Measurements from ENCODE around the gene AFF3. TPM values are rescaled to one million over a fixed set of nuclear protein-coding genes. Genes with fewer than 3 reads are reported as not detected.

The AFF3 gene
- total RNA-seq, 2 experiments from 2014 or later: 3.1 to 3.5 TPM

GRCh38 chr2:99689145-99689742 is 453.1 kb downstream of the AFF3 start:
- DNase-seq: no peak
- CTCF ChIA-PET: no interaction called here
- intact Hi-C loops (cut with micrococcal nuclease): no loop called here
- Mint-ChIP-seq H3K4me1 (ENCODE audit: low read depth) (no peaks in the 10 kb centered on the region), H3K4me3 (no peak overlapping the region), H3K27me3 (no peaks in the 10 kb centered on the region), H3K27ac (no peak overlapping the region), H3K36me3 (ENCODE audit: low read depth) (no peaks in the 10 kb centered on the region), H3K9me3 (no peaks in the 10 kb centered on the region)
- no peak for ATAC-seq
- no peak for TF ChIP-seq CTCF (IDR thresholded peaks at IDR 0.05)
- POLR2A ChIA-PET: no interaction called here

GRCh38 chr2:99688699-99689098 is 453.7 kb downstream of the AFF3 start:
- intact Hi-C loops (cut with micrococcal nuclease): no loop called here
- CTCF ChIA-PET: no interaction called here

GRCh38 chr2:99682275-99683060 is 459.9 kb downstream of the AFF3 start:
- CTCF ChIA-PET: no interaction called here
- Mint-ChIP-seq H3K4me1 (ENCODE audit: low read depth) (no peaks in the 10 kb centered on the region), H3K27me3 (no peaks in the 10 kb centered on the region), H3K36me3 (ENCODE audit: low read depth) (no peaks in the 10 kb centered on the region), H3K9me3 (no peaks in the 10 kb centered on the region), H3K4me3 (no peak overlapping the region), H3K27ac (no peak overlapping the region)
- no peak for TF ChIP-seq CTCF (IDR thresholded peaks at IDR 0.05)
- DNase-seq (no peak), ATAC-seq (no peak)
- intact Hi-C loops (cut with micrococcal nuclease): no loop called here
- POLR2A ChIA-PET: no interaction called here

More at GRCh38 chr2:99688699-99689098, 453.7 kb downstream of the AFF3 start:
- Mint-ChIP-seq H3K4me1 (ENCODE audit: low read depth) (no peaks in the 10 kb centered on the region), H3K27ac (no peak overlapping the region), H3K36me3 (ENCODE audit: low read depth) (no peaks in the 10 kb centered on the region), H3K9me3 (no peaks in the 10 kb centered on the region), H3K4me3 (no peak overlapping the region), H3K27me3 (no peaks in the 10 kb centered on the region)
- ATAC-seq (no peak), DNase-seq (no peak)
- POLR2A ChIA-PET: no interaction called here
- TF ChIP-seq CTCF (IDR thresholded peaks at IDR 0.05): no peak

GRCh38 chr2:99680946-99681345 is 461.4 kb downstream of the AFF3 start:
- ChIA-PET CTCF (interaction anchor here (0.7 to 0.9 kb wide), 2 partner anchors 16 to 67 kb away, joined by 3 to 5 read pairs; no protein-coding TSS in a partner anchor), POLR2A (no interaction called here)
- intact Hi-C loops (cut with micrococcal nuclease): no loop called here
- no peak for TF ChIP-seq CTCF (IDR thresholded peaks at IDR 0.05)
- Mint-ChIP-seq H3K27me3 (no peaks in the 10 kb centered on the region), H3K36me3 (ENCODE audit: low read depth) (no peaks in the 10 kb centered on the region), H3K4me1 (ENCODE audit: low read depth) (no peaks in the 10 kb centered on the region), H3K27ac (no peak overlapping the region), H3K9me3 (no peaks in the 10 kb centered on the region), H3K4me3 (no peak overlapping the region)
- DNase-seq: no peak
- ATAC-seq: no peak

- ChIA-PET POLR2A (no interaction called here), CTCF (no interaction called here)
- intact Hi-C loops (cut with micrococcal nuclease): no loop called here
These were observed 462.9 kb downstream of the AFF3 start for GRCh38 chr2:99679518-99679917.

More at GRCh38 chr2:99679518-99679917, 462.9 kb downstream of the AFF3 start:
- Mint-ChIP-seq H3K36me3 (ENCODE audit: low read depth) (no peaks in the 10 kb centered on the region), H3K9me3 (no peaks in the 10 kb centered on the region), H3K4me3 (no peak overlapping the region), H3K27ac (no peak overlapping the region), H3K4me1 (ENCODE audit: low read depth) (no peaks in the 10 kb centered on the region), H3K27me3 (no peaks in the 10 kb centered on the region)
- ATAC-seq: no peak
- no peak for TF ChIP-seq CTCF (IDR thresholded peaks at IDR 0.05)
- no peak for DNase-seq

Measured in activated CD8-positive, alpha-beta T cell treated with anti-CD3 and anti-CD28 coated beads for 36 hours (primary cell).